A673 (cell line): ENCODE results near the gene TEDDM1. TPM values are rescaled to one million over a fixed set of nuclear protein-coding genes. Genes with fewer than 3 reads are reported as not detected.

Experiments
- BruUV-seq: library from RNA; stranded (reverse); fragments of 400-500 nt; replicated peaks from 2 replicates; lab custom pipeline; 2021; lab: Mats Ljungman, UMichigan
- CTCF ChIA-PET: fragments of 300-600 bp; sonication (Branson Sonifier 250); formaldehyde crosslinking; loops from one replicate; lab custom pipeline; 2022; ENCODE audit warnings: antibody characterized with exemption; lab: Charles Lee
- POLR2A ChIA-PET: fragments of 300-600 bp; sonication (Branson Sonifier 250); formaldehyde crosslinking; loops from one replicate; lab custom pipeline; 2022; ENCODE audit warnings: antibody characterized with exemption; ENCODE audit not compliant: low non-redundant PET; lab: Charles Lee
- DNase-seq: peaks from one replicate; pipeline ENCODE4 v3.0.0-alpha.2; 2015; ENCODE audit warnings: low spot score
- H3K27ac ChIP-seq: fragments of 200-600 bp; sonication (generic); 2 replicates; pipeline ENCODE4 v1.5.1; 2016; ENCODE audit warnings: mixed run types, low read depth, mild to moderate bottlenecking, mixed read lengths, antibody characterized with exemption, low read length; ENCODE audit not compliant: poor library complexity, severe bottlenecking
- H3K27me3 ChIP-seq: fragments of 200-600 bp; sonication (generic); replicated peaks from 2 replicates; pipeline ENCODE4 v1.6.1; 2017; ENCODE audit warnings: mixed run types, low read depth, mild to moderate bottlenecking, mixed read lengths, antibody characterized with exemption, low read length; ENCODE audit not compliant: insufficient read depth, poor library complexity
- H3K36me3 ChIP-seq: fragments of 200-600 bp; sonication (generic); 2 replicates; pipeline ENCODE4 v1.6.1; 2016; ENCODE audit warnings: mixed run types, mild to moderate bottlenecking, mixed read lengths, antibody characterized with exemption, low read length; ENCODE audit not compliant: insufficient read depth, poor library complexity, severe bottlenecking
- H3K4me1 ChIP-seq: fragments of 200-600 bp; sonication (generic); 2 replicates; pipeline ENCODE4 v1.6.1; 2017; ENCODE audit warnings: mixed run types, mild to moderate bottlenecking, mixed read lengths, antibody characterized with exemption, low read length; ENCODE audit not compliant: insufficient read depth, poor library complexity, severe bottlenecking
- H3K4me3 ChIP-seq: fragments of 200-600 bp; sonication (generic); 2 replicates; pipeline ENCODE4 v1.5.1; 2016; ENCODE audit warnings: low read depth, mixed run types, mild to moderate bottlenecking, mixed read lengths, low read length; ENCODE audit not compliant: poor library complexity, severe bottlenecking
- H3K9me3 ChIP-seq: fragments of 200-600 bp; sonication (generic); 2 replicates; pipeline ENCODE4 v1.6.1; 2016; ENCODE audit warnings: mixed run types, low read depth, mild to moderate bottlenecking, mixed read lengths, antibody characterized with exemption, low read length; ENCODE audit not compliant: poor library complexity, severe bottlenecking
- EZH2 ChIP-seq: fragments of 200-600 bp; sonication (generic); IDR thresholded peaks from 2 replicates; pipeline ENCODE4 v1.6.1; 2017; ENCODE audit warnings: borderline replicate concordance, low read depth, mild to moderate bottlenecking, mixed read lengths, antibody characterized with exemption, low read length; ENCODE audit not compliant: poor library complexity, severe bottlenecking
- intact Hi-C: fragments of 100-400 bp; cut with micrococcal nuclease; formaldehyde crosslinking; loops from one replicate; pipeline ENCODE4 v1.10.0; 2022; ENCODE audit not compliant: unreplicated experiment
- total RNA-seq: library from RNA; stranded (reverse); gene quantifications from 2 replicates; pipeline ENCODE4 v1.2.3, GENCODE V29; 2021
- TF ChIP-seq, protein P1 (sequence below): fragments of 300-800, 200-600 bp; sonication (generic); conservative IDR thresholded peaks from 2 replicates; pipeline ENCODE4 v1.5.1; 2017; ENCODE audit warnings: low read depth, mild to moderate bottlenecking, antibody characterized with exemption, low read length, moderate library complexity, mixed read lengths

The TEDDM1 gene
- total RNA-seq, 1 experiment from 2014 or later: not detected

DNA sequence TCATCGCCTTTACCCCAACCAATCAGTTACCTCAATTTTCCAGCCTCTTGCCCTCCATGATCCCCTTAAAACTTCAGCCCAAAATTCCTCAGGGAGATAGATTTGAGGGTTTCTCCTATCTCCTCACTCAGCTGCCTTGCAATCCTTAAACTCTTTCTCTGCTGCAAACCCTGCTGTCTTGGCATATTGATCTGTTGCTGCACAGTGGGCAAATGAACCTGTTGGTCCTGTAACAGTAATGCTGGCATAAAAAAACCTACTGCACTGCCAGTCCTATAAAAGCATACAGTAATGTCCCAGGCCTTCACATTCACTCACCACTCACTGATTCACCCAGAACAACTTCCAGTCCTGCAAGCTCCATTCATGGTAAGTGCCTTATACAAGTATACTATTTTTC, 5.1 kb upstream of the TEDDM1 start:
- TF ChIP-seq, protein P1, sequence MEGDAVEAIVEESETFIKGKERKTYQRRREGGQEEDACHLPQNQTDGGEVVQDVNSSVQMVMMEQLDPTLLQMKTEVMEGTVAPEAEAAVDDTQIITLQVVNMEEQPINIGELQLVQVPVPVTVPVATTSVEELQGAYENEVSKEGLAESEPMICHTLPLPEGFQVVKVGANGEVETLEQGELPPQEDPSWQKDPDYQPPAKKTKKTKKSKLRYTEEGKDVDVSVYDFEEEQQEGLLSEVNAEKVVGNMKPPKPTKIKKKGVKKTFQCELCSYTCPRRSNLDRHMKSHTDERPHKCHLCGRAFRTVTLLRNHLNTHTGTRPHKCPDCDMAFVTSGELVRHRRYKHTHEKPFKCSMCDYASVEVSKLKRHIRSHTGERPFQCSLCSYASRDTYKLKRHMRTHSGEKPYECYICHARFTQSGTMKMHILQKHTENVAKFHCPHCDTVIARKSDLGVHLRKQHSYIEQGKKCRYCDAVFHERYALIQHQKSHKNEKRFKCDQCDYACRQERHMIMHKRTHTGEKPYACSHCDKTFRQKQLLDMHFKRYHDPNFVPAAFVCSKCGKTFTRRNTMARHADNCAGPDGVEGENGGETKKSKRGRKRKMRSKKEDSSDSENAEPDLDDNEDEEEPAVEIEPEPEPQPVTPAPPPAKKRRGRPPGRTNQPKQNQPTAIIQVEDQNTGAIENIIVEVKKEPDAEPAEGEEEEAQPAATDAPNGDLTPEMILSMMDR: no peak
- no peak for TF ChIP-seq EZH2
- H3K4me1 ChIP-seq: no peaks in the 10 kb centered on the region
- POLR2A ChIA-PET: no interaction called here
- intact Hi-C loops: no loop called here
- no peak for DNase-seq
- H3K27me3 ChIP-seq: peaks cover 9% of the 10 kb centered on the region
- H3K4me3 ChIP-seq: no peak overlapping the region
- H3K27ac ChIP-seq: no peak overlapping the region
- CTCF ChIA-PET: no interaction called here
- no peaks in the 10 kb centered on the region for H3K9me3 ChIP-seq
- H3K36me3 ChIP-seq: no peaks in the 10 kb centered on the region
- BruUV-seq: no TSS peak

GRCh38 chr1:182404781-182405180, 4.3 kb upstream of the TEDDM1 start:
- Histone ChIP-seq H3K36me3 (no peaks in the 10 kb centered on the region), H3K4me1 (no peaks in the 10 kb centered on the region), H3K27ac (no peak overlapping the region), H3K27me3 (peaks cover 9% of the 10 kb centered on the region), H3K9me3 (no peaks in the 10 kb centered on the region), H3K4me3 (no peak overlapping the region)
- TF ChIP-seq, protein P1: no peak
- TF ChIP-seq EZH2: no peak
- intact Hi-C loops: no loop called here
- no TSS peak for BruUV-seq
- ChIA-PET POLR2A (no interaction called here), CTCF (no interaction called here)
- DNase-seq: no peak

- intact Hi-C loops: loop anchor here (5.0 kb wide), 1 partner anchor 389 kb away; the partner anchor contains the start of gene NPL
- POLR2A ChIA-PET: no interaction called here
Observed at GRCh38 chr1:182397653-182398393, 2.6 kb downstream of the TEDDM1 start.

More at GRCh38 chr1:182397653-182398393, 2.6 kb downstream of the TEDDM1 start:
- Histone ChIP-seq H3K27ac (no peak overlapping the region), H3K27me3 (no peaks in the 10 kb centered on the region), H3K4me3 (no peak overlapping the region), H3K4me1 (peaks cover 6% of the 10 kb centered on the region), H3K36me3 (no peaks in the 10 kb centered on the region), H3K9me3 (no peaks in the 10 kb centered on the region)
- CTCF ChIA-PET: interaction anchor here (0.7 to 3.1 kb wide), 2 partner anchors 132 to 254 kb away, joined by 3 to 39 read pairs; no protein-coding TSS in a partner anchor
- DNase-seq: no peak
- no peak for TF ChIP-seq EZH2
- TF ChIP-seq, protein P1: no peak
- BruUV-seq: no TSS peak
